DMS 273 (cell line): Measurements from ENCODE around the gene KRT6A.
A peak's percentile ranks its signal among the peaks of the same experiment; 100 is the strongest.
"Not testable (repeated sequence)": the region's sequence is repeated elsewhere in the genome, so short reads cannot be mapped to it uniquely, and the experiment has no call there.

Experiments used
- DNase-seq: peaks from one replicate; lab custom pipeline; 2025; ENCODE audit not compliant: unreplicated experiment; lab: John Stamatoyannopoulos, UW

KRT6A gene

DNA sequence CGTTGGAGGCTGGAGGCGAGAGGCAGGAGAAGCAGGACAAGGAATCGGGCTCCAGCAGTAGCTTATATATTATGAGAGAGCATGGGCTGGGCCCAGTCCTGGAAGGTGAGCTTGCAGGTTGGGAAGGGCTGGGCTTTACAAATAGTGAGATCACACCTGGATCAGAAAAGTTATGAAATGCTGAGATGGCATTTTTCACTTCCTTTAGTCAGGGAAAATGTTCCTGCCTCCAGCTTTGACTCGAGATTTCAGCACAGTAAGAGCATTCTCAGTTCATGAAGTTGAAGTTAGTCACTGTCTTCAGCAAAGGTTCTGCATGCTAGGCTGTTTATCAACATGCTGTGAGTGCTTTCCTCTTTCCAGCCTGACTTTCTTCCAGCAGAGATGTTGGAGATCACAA is 19.3 kb downstream of the KRT6A start, which contains the start of gene KRT6C:
KRT6C (minus strand) TSS at position 38 of the 400 bp plus-strand sequence. CDS start 68 bp downstream, outside the sequence.
- no peak for DNase-seq

DNA sequence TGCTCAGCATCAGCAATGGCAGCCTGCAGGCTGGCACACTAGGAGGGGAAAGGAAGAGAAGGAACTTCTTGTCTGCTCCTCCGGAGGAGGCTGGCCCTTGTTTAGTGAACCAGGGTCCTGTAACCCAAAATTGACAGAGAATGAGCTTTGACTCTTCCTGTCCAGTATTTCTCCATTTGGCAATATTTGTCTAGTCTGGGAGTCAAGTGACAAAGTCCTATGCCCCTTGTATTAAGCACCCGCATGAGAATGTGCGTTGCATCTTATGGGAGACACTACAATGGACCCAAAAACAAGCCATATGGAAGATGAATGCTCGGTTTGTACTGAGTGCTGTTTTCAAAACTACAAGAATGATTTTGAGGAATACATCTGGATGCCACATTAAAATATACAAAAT is 23.2 kb downstream of the KRT6A start:
- DNase-seq = no peak

DNA sequence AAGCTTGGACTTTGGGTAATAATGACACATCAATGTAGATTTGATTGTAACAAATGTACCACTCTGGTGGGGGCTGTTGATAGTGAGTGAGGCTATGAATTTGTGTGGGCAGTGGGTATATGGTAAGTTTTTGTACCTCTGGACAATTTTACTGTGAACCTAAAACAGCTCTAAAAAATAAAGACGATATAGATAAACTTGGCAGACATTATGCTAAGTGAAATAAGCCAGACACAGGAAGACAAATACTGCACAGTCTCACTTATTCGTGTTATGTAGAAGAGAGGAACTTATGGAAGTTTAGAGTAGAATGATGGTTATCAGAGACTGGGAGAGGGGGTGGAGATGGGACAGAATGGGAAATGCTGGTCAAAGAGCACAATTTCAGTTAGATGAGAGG is 28.2 kb downstream of the KRT6A start:
- no peak for DNase-seq

DNA sequence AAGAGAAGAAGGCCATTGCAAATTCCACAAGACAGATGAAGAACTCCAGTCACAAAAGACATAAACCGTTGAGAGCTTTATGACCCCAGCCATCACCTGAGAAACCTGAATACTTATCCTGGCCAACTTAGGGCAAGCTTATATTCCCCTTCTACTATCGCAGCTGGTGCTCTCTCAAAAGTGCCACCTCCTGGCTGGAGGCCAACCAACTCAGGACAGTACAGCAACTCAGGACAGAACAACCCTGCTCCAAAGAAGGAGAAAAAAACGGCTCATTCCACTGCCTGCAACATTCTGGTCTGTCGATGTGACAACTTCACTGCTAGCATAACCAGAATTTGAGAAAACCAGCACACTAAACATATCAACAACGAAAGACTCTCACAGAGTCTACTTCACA is 31.4 kb downstream of the KRT6A start:
- no peak for DNase-seq

DNA sequence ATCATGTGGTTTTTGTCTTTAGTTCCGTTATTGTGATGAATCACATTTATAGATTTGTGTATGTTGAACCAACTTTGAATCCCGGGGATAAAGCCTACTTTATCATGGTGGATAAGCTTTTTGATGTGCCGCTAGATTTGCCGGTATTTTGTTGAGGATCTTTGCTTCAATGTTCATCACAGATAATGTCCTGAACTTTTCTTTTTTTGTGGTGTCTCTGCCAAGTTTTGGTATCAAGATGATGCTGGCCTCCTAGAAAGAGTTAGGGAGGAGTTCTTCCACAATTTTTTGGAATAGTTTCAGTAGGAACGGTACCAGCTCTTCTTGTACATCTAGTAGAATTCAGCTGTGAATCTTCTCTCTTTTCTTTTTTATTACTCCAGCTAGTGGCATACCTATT is 34.2 kb downstream of the KRT6A start:
- DNase-seq = no peak

DNA sequence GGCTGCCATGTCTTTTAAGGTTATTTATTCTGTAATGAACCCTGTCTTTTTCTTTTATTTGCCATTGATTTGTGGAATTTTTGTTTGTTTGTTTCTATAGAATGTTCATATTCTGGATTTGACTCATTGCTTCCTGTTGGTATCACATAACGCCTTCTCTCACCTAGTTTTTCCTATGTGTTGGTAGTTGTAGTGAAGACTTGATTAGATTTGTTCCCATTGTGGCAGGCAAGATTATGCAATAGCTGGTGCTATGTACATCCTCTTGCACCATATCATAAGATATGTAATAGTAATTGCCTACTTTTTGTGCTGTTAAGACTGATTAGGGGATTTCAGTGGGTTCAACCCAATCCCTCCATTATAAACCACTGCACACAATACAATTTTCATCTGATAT is 37.2 kb downstream of the KRT6A start:
- no peak for DNase-seq

DNA sequence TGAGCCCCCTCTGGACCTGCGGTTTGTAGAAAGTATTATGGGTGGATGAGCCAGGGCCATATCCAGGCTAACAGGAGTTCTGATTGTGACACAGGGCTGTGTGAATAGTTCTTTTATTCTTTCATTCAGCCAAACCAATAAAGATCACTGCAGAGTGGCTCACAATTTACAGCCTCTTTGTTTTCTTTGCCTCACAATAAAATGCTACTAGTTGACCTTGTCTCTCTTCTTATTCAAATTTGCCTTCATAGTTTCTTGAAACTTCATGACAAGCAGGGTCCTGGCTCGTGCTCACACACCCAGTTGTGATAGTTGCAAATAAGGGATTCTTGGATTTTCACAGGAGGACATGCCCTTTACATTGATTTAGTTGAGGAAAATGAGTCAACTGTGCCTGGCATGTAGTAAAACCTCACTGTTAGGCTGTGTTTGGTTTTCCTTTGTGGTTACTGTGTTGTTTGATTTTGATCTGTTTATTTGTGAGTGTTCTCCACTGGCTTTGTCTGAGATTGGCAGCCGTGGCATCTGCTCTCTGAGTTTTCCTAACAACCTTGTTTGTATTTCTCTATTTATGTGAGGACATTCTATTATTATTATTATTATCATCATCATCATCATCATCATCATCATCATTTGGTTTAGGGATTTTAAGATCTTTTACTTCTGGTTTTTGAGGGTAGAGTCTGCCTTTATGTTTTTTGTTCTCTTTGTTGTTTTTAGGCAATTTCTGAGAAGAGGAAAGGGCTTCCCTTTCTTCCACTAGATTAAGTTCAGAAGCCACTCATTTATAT is 38.5 kb downstream of the KRT6A start:
- DNase-seq = no peak

DNA sequence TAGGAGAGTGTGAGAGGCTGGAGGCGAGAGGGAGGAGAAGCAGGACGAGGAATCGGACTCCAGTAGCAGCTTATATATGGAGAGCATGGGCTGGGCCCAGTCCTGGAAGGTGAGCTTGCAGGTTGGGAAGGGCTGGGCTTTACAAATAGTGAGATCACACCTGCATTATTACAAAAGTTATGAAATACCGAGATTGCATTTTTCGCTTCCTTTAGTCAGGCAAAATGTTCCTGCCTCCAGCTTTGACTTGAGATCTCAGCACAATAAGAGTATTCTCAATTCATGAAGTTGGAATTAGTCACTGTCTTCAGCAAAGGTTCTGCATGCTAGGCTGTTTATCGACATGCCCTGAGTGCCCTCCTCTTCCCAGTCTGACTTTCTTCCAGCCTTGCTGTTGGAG is 41.0 kb downstream of the KRT6A start, which contains the start of gene KRT6B:
KRT6B (minus strand) TSS at position 46 of the 400 bp plus-strand sequence. CDS start 68 bp downstream, outside the sequence.
- no peak for DNase-seq

DNA sequence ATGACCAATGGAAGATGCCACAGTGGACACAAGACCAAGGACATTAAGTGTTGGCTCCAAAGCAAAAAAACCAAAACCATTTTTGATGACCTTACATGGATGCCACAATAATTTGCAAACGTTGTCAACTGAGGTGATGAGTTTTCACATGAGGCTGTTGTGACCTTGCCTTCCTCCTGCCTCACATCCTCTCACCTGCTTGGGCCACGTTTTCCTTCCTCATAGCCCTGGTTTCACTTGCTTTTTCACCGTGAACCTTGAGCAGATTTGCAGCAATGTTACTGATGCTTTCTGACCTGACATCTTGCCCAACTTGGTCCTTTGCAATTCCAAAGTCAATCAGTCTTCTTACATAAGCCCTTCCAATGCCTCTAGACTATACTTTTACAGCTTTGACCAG is 44.8 kb downstream of the KRT6A start:
- DNase-seq = no peak

DNA sequence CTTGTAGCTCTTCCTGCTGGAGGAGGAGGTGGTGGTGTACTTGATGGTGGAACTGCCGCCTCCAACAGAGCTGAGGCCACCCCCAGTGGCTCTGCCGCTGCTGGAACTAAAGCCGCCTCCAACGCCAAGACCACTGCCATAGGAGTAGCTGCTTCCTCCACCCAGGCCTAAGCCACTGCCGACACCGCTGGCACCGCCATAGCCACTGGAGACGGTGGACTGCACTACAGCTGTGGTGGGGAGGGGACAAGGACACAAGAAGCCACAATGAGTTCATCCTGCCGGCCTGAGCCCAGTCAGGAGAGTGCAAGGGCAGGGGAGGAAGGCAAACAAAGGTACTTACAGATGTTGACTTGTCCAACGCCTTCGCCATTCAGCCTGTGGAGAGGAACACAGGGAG is 45.9 kb downstream of the KRT6A start:
- DNase-seq = not testable (repeated sequence)

DNA sequence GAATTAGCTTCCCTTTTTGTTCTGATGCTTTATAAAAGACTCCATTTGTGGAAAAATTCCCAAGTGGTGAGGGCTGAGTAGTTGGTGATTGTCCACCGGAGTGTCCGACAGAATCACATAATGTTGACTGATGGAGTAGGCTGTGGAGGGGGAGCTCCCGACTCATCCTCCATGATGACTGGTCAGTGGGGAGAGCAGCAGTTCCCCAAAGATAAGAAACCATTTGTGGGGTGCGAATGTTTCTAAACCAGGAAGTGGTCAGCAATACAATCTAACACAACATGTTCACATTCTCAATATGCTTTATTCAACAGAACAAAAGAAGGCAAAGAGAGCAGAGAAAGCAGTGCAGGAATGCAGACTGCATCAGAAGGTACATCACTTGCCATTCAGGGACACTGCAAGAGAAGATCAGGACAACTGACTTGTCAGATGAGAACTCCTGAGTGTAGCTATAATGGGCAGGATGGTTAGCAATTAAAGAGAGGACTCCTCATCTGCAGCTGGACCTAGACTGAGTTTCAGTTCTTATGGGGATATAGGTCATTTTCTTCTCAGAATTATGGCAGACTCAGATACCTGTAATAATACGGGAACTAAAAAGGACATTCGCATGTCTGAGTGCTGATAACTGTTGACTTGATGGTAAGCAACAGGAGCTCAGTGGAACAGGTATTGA is 46.6 kb downstream of the KRT6A start:
- no peak for DNase-seq

DNA sequence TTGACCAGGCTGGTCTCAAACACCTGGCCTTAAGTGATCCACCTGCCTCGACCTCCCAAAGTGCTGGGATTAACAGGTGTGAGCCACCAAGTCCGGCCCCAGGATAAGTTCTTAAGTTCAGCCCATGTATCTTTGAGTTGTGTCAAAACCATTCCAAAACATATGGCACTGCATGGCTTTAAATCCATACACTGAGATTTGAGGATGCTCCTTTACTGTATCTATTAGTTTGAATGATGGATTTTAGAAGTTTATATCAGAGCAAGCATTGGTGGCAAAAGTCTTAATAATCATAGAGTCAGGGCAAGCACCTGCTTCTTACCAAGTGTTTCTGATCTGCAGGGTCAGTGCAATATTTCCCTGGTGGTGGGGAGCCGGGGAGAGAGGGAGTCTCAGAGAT is 47.2 kb downstream of the KRT6A start:
- DNase-seq = no peak

DNA sequence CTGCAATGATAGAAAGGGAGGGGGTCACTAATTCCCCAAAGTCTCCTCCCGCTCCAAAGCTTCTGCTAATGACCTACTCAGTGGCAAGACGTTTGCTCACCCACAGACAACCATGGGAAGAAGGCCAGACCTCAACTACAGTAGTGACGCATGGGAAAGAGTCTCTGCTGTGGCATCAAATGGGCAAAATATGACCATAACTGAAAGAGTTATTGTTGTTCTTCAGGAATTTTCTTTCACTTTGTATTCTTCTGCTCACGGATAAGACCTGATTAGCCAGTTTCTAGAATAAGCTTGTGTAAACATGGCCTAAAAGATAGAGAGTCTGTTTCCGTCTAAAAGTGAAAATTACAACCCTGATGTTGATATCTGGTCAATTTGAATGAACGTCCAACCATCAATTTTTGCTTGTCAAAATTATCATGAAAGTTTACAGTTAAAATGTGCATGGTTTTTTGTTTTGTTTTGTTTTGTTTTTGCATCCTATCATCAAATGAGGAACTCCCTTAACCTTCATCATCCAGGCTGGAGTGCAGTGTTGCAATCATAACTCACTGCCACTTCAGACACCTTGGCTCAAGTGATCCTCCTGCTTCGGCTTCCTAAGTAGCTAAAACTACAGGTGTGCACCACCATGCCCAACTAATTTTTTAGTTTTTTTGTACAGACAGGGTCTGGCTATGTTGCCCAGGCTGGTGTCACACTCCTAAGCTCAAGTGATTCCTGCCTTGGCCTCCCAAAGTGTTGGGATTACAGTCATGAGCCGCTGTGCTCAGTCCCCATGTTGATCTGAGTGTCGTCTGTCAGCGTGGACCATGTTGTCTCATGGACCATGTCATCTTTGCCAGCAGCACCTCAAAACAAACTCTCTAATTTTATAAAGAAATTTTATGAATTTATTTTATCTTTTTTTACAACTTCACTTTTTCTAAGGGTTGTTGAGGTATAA is 48.1 kb downstream of the KRT6A start:
- DNase-seq = no peak

DNA sequence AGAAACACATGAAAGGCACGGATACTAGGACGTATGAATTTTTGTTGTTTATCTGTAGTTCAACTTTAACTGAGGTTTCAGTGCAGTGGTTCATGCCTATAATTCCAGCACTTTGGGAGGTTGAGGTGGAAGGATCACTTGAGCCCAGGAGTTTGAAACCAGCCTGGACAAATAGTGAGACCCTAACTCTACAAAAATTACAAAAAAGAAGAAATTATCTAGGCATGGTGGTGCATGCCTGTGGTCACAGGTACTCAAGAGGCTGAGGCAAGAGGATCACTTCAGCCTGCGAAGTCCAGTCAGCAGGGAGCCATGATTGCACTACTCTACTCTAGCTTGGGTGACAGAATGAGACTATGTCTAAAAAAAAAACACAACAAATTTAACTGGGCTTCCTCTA is 49.1 kb downstream of the KRT6A start:
- no peak for DNase-seq

DNA sequence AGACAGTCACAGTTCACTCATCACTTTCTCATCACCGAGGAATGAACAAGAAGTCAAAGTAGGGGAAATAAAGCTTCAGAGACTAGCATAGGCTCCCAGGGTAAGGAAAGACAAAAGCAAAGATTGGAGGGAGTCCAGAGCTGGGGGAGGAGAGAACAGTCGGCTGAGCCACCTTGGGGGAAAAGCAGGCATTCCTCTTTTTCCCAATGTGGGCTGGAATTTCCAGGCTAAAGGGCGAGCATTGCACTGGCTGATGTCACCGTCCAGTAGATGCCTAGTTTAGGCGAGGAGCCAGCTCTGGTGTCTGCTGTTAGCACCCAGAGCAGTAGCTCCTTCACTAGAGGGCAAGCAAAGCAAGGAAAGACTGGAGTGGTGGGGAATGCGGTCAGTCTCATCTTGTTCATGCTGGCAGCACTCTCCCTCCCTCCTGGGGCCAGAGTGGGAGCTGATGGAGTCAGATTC is 50.4 kb downstream of the KRT6A start:
- peak; percentile 22 for DNase-seq

DNA sequence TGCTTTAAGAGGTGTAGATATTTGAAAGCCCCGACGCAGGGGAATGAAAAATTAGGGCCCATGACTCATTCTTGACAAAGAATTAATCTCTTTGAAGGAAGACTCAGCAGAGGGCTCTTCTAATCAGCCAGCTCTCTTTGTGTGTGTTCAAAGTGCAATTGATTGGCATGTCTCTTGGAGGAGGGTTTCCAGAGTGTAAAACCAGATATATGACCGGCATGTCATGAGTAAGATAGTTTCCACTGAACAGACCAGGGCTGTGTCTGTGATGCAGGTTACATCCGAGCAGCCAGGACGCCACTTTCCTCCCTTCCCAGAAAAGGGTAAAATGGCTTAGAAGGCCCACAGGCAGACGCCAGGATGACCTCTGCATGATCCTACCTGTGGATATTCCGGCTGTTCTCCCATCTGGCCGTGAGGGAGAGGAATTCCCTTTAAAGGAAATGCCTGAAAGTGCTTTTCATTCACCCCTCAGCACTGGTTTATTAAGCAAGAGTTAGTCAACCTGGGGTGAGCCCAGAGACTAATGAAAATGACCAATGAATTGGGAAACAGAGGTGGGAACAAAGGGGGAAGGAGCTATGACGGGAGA is 51.6 kb downstream of the KRT6A start:
- peak; percentile 42 for DNase-seq

DNA sequence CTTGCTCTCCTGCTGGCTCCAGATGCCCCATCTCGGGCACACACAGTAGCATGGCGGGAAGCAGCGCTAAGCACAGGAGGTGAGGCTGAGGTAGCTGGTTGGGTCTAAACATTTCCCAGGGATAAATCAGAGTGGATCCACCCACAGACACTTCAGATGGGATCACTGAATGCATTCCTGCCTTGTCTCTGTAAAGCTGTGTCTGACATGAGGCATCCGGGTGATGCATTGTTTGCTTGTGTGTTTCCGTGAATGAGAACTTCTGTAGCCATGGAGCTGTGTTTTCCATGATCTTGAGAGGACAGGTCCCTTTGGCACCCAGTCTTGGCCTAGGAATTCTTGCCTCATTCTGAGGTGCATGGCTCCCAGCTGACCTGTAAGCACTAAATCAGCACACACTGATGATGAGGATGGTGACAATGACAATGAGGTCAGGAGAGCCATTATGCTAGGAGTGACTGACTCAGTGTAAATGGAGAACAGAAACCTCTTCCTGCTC is 52.2 kb downstream of the KRT6A start:
- DNase-seq = no peak

DNA sequence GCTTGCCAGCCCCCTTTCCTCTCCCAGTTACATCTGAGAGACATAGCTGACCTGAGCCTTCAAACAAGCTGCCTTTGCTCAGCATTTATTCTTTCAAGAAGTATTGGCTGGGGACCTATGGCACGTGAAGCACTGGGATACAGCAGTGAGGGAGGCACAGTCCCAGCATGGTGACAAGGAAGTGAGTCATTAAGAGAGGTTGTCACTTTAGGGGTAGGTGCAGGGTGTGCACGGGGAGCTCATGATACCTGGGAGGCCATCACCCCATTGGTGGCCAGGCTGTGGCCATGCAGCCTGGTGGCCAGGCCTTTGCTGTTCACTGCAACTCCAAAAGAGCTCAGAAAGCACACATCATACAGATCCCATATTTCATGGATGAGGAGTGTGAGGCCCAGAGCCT is 53.2 kb downstream of the KRT6A start:
- no peak for DNase-seq

DNA sequence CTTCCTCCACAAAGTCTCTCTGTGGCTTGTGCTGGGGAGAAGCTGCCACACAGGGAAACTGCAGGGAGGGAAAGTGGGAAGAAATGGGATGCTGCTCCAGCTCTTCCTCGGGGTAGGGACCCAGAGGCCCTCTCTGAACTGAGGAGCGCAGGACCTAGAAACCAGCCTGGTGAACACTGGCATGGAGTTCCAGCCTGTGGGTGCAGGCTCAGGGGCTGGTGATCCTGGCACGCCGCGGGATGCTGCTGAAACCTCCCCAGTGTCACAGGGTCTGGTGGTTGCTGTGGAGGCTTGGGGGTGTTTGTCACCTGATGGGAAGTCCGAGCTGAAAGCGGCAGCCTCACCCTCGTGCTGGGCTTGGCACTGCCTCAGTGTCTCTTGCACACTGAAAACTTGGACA is 53.6 kb downstream of the KRT6A start:
- no peak for DNase-seq
